AG08395 (cell line): Measurements from ENCODE around the gene IFNLR1.

Source experiments
- DNase-seq: peaks from one replicate; pipeline ENCODE4 v3.0.0; 2012; ENCODE audit warnings: mixed read lengths, low spot score

IFNLR1 gene

GRCh38 chr1:24175033-24175755 is 11.9 kb downstream of the IFNLR1 start:
- no peak for DNase-seq

- no peak for DNase-seq
Measured at GRCh38 chr1:24173638-24174575, 13.2 kb downstream of the IFNLR1 start.

- DNase-seq: no peak
Measured at GRCh38 chr1:24172598-24172997, 14.5 kb downstream of the IFNLR1 start.

GRCh38 chr1:24169286-24169685 is 17.8 kb downstream of the IFNLR1 start:
- no peak for DNase-seq

- no peak for DNase-seq
Measured at GRCh38 chr1:24168245-24168644, 18.8 kb downstream of the IFNLR1 start.

- no peak for DNase-seq
Measured at GRCh38 chr1:24167008-24167407, 20.1 kb downstream of the IFNLR1 start.

- DNase-seq: no peak
Measured at GRCh38 chr1:24165500-24165899, 21.6 kb downstream of the IFNLR1 start.

GRCh38 chr1:24164004-24164403 is 23.1 kb downstream of the IFNLR1 start:
- no peak for DNase-seq

- DNase-seq: no peak
Measured at GRCh38 chr1:24162201-24162600, 24.9 kb downstream of the IFNLR1 start.

- DNase-seq: no peak
Measured at GRCh38 chr1:24161270-24161669, 25.8 kb downstream of the IFNLR1 start.

GRCh38 chr1:24159366-24159765 is 27.7 kb downstream of the IFNLR1 start:
- no peak for DNase-seq

GRCh38 chr1:24157918-24158481 is 29.1 kb downstream of the IFNLR1 start:
- DNase-seq: peak; percentile 45

- no peak for DNase-seq
Measured at GRCh38 chr1:24156542-24157260, 30.4 kb downstream of the IFNLR1 start.

GRCh38 chr1:24155011-24155782 is 31.9 kb downstream of the IFNLR1 start:
- DNase-seq: no peak

GRCh38 chr1:24154215-24154614 is 32.9 kb downstream of the IFNLR1 start:
- DNase-seq: no peak

- DNase-seq: no peak
Measured at GRCh38 chr1:24152631-24153494, 34.2 kb downstream of the IFNLR1 start.

GRCh38 chr1:24151175-24151533 is 35.9 kb downstream of the IFNLR1 start:
- DNase-seq: no peak

GRCh38 chr1:24150234-24151174 is 36.6 kb downstream of the IFNLR1 start:
- DNase-seq: peak; percentile 82

GRCh38 chr1:24149866-24150233 is 37.2 kb downstream of the IFNLR1 start:
- DNase-seq: peak; percentile 80
